ENCODE measurements around the gene UTP4. TPM values are rescaled to one million over a fixed set of nuclear protein-coding genes. Genes with fewer than 3 reads are reported as not detected.

The UTP4 gene
- total RNA-seq, 2 experiments from 2014 or later, result 102 to 119 TPM

DNA sequence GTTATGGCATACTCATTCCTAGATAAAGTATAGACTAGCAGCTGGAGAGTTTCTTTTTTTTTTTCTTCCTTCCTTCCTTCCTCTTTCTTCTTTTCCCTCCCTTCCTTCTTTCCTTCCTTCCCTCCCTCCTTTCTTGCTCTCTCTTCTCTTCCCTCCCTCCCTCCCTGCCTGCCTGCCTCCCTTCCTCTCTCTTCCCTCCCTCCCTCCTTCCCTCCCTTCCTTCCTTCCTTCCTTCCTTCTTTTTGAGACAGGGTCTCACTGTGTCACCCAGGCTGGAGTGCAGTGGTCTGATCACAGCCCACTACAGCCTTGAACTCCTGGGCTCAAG is 47.5 kb downstream of the UTP4 start:
- ATAC-seq (no peak), DNase-seq (no peak)
- H3K4me3 Mint-ChIP-seq, result no peak overlapping the region
- no peaks in the 10 kb centered on the region for H3K9me3 Mint-ChIP-seq (ENCODE audit: low read depth)
- H3K27ac Mint-ChIP-seq, result no peak overlapping the region
- ChIA-PET POLR2A (no interaction called here), CTCF (interaction anchor here (0.6 kb wide), 1 partner anchor 379 kb away, joined by 3 read pairs; no protein-coding TSS in a partner anchor)
- intact Hi-C loops (cut with DNase I, micrococcal nuclease), result no loop called here
- peaks cover 9% of the 10 kb centered on the region for H3K36me3 Mint-ChIP-seq (ENCODE audit: low read depth)
- no peaks in the 10 kb centered on the region for H3K27me3 Mint-ChIP-seq
- peaks cover 10% of the 10 kb centered on the region for H3K4me1 Mint-ChIP-seq

DNA sequence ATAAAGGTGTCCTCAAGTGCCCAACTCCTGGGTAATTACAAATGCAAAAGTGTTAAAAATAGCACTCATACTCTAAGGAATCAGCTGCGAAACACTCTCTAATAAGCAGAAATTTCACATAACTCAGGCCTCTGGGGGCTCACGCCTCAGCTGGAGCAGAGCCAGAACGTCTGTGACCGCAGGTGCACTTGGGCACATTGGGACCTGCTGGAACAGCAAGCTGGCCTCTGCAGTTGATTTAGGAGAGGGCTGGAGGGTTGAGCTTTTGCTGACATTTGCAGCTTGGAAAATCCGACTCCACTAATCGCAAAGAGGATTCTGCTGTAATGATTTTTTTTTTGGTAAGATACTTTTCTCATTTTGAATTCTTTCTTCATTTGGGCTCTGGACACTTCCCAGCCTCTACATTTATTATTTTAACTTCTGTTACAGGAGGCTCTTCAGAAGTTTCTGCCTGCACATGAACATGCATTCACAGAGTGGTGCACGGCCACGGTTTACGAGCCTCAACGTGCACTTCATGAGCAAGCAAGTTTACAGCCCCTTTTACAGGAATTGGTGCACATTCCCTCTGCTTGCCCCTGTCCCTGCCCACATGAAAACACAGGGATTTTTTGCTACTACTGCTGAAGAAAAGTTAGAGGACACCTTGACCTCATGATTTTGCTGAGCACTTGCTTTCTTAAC is 50.4 kb downstream of the UTP4 start:
- ChIA-PET CTCF (interaction anchor here (0.6 to 1.9 kb wide), 4 partner anchors 16 to 103 kb away, joined by 3 to 6 read pairs (median 3); no protein-coding TSS in a partner anchor), POLR2A (no interaction called here)
- Mint-ChIP-seq H3K9me3 (ENCODE audit: low read depth) (no peaks in the 10 kb centered on the region), H3K36me3 (ENCODE audit: low read depth) (peaks cover 7% of the 10 kb centered on the region), H3K27me3 (no peaks in the 10 kb centered on the region), H3K4me3 (no peak overlapping the region), H3K4me1 (peaks cover 23% of the 10 kb centered on the region), H3K27ac (no peak overlapping the region)
- no peak for ATAC-seq
- DNase-seq, result no peak
- intact Hi-C loops (cut with DNase I, micrococcal nuclease), result no loop called here

DNA sequence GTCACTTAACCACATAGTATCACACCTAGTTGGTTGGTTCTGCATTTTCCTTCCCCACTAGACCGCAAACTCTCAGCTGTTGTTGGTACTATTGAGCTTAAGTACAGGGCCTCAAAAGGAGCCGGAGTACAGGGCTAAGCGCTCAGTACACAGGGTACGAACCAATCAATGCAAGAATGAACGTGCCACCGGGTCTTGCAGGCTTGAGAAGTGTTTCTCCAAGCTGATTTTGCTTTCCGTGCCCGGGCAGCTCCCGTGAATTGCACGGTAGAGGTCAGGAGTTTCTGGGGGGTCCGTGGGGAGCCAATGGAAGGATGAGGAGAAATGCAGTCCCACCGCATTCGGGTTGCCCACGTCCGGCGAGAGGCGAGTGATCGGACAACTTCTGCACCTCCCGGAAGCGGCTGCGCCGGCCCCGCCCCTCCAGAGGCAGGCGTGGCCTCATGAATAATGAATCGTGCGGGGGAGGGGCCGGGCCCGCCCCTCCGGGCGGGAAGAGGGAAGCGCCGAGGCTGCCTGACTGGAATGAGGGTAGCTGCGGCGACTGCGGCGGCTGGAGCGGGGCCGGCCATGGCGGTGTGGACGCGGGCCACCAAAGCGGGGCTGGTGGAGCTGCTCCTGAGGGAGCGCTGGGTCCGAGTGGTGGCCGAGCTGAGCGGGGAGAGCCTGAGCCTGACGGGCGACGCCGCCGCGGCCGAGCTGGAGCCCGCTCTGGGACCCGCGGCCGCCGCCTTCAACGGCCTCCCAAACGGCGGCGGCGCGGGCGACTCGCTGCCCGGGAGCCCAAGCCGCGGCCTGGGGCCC is 54.4 kb downstream of the UTP4 start, which contains the start of gene SNTB2:
Gene SNTB2, plus strand, starts transcription at position 523 of the 804 bp plus-strand sequence. Its CDS starts 3 bp downstream, at position 526.
- Mint-ChIP-seq H3K27ac (peak within 1 kb of the TSS; percentile 96), H3K9me3 (ENCODE audit: low read depth) (no peaks in the 10 kb centered on the region), H3K27me3 (no peaks in the 10 kb centered on the region), H3K36me3 (ENCODE audit: low read depth) (peaks cover 9% of the 10 kb centered on the region), H3K4me1 (peaks cover 50% of the 10 kb centered on the region), H3K4me3 (peak within 1 kb of the TSS; percentile 83)
- CTCF ChIA-PET, result interaction anchor here (0.7 to 1.9 kb wide), 8 partner anchors 14 to 83 kb away, joined by 3 to 10 read pairs (median 3); no protein-coding TSS in a partner anchor
- intact Hi-C loops (cut with DNase I, micrococcal nuclease), result loop anchor here (1.0 to 5.0 kb wide), 7 partner anchors 21 to 1525 kb away; partner anchors contain the start of genes CHTF8 (in 2 of the 2), UTP4 (in 2 of the 2), ACD (in 1 of the 2) and PARD6A (in 1 of the 2)
- DNase-seq, result peak; percentile 91
- ATAC-seq, result peak; percentile 83
- POLR2A ChIA-PET, result interaction anchor here (0.6 to 1.6 kb wide), 4 partner anchors 9 to 434 kb away, joined by 3 to 15 read pairs (median 4); no protein-coding TSS in a partner anchor

DNA sequence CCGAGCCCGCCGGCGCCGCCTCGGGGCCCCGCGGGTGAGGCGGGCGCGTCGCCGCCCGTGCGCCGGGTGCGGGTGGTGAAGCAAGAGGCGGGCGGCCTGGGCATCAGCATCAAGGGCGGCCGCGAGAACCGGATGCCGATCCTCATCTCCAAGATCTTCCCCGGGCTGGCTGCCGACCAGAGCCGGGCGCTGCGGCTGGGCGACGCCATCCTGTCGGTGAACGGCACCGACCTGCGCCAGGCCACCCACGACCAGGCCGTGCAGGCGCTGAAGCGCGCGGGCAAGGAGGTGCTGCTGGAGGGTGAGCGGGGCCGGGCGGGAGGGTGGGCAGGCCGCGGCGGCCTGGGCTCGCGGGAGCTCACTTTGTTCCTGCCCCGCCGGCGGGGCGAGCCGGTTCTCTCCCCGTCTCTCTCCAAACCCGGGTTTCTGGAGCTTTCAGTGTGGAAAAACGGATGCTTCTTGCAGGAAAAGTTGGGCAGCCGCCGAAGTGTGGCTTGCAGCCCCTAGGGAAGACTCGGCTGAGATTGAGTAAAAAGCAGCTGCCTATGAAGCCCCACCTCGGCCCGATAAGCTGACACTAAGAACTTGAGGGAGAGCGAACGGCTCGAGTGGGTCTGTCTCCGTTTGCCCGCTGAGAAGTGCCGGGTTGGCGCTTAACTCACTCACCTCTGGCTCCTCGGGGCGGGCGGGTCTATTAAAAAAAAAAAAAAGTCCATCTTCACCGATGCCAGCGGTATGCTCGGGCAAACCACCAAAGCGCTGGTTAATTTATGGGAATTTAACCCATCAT is 55.2 kb downstream of the UTP4 start:
- peak overlapping the region; percentile 79 for H3K27ac Mint-ChIP-seq
- ATAC-seq, result peak; percentile 33
- peak overlapping the region; percentile 83 for H3K4me3 Mint-ChIP-seq
- H3K36me3 Mint-ChIP-seq (ENCODE audit: low read depth), result peaks cover 7% of the 10 kb centered on the region
- no peaks in the 10 kb centered on the region for H3K9me3 Mint-ChIP-seq (ENCODE audit: low read depth)
- ChIA-PET CTCF (interaction anchor here (0.5 to 1.9 kb wide), 11 partner anchors 14 to 294 kb away, joined by 3 to 10 read pairs (median 3); no protein-coding TSS in a partner anchor), POLR2A (interaction anchor here (0.7 to 1.8 kb wide), 3 partner anchors 17 to 21 kb away, joined by 3 to 15 read pairs (median 9); no protein-coding TSS in a partner anchor)
- H3K27me3 Mint-ChIP-seq, result no peaks in the 10 kb centered on the region
- peak; percentile 69 for DNase-seq
- intact Hi-C loops (cut with DNase I, micrococcal nuclease), result loop anchor here (1.0 to 5.0 kb wide), 7 partner anchors 21 to 1525 kb away; partner anchors contain the start of genes CHTF8 (in 2 of the 2), UTP4 (in 2 of the 2), ACD (in 1 of the 2) and PARD6A (in 1 of the 2)
- H3K4me1 Mint-ChIP-seq, result peaks cover 51% of the 10 kb centered on the region

DNA sequence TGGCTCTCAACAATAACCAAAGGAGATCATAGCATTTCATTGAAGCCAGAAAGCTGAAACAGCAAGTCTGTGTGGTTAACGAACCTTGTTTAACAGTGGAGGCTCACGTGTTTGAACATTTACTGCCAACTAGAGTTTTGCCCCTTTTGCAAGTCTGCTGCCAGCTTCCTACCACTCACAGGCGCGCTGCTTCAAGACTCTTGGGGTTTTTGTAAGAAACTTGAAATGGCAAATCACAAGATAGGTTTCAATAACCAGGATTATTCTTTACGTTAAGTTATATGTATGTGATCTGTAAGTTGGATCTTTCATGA is 55.7 kb downstream of the UTP4 start:
- Mint-ChIP-seq H3K4me3 (peak overlapping the region; percentile 83), H3K27me3 (no peaks in the 10 kb centered on the region), H3K27ac (peak overlapping the region; percentile 79), H3K36me3 (ENCODE audit: low read depth) (peaks cover 7% of the 10 kb centered on the region), H3K9me3 (ENCODE audit: low read depth) (no peaks in the 10 kb centered on the region), H3K4me1 (peaks cover 51% of the 10 kb centered on the region)
- intact Hi-C loops (cut with DNase I, micrococcal nuclease), result loop anchor here in 1 of 2 experiments (5.0 kb wide), 1 partner anchor 1526 kb away; the partner anchor contains the start of genes ACD and PARD6A
- ChIA-PET CTCF (interaction anchor here (0.5 to 1.1 kb wide), 6 partner anchors 13 to 294 kb away, joined by 3 to 9 read pairs (median 3); no protein-coding TSS in a partner anchor), POLR2A (interaction anchor here (0.5 to 1.8 kb wide), 2 partner anchors 21 to 52 kb away, joined by 3 to 9 read pairs; no protein-coding TSS in a partner anchor)
- ATAC-seq, result no peak
- peak; percentile 28 for DNase-seq

DNA sequence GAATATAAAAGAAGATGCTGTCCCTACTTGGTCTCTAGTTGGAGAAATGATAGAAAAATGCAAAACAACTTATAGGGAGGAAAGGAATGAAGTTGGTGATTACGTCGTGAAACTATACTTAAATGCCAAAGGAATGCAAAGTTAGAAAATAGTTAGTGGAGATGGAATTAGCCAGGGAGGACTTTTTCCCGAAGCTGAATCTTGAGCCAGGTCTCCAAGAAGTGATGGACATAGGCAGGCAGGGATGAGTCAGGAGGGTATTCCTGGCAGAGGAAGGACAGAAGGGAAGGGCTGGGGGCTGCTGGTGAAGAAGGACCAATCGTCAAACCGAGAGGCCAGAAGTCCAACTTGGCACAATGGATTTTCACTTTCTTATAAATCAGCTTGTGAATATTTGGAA is 56.3 kb downstream of the UTP4 start:
- no peaks in the 10 kb centered on the region for H3K27me3 Mint-ChIP-seq
- DNase-seq (no peak), ATAC-seq (no peak)
- peak overlapping the region; percentile 83 for H3K4me3 Mint-ChIP-seq
- intact Hi-C loops (cut with DNase I, micrococcal nuclease), result loop anchor here in 1 of 2 experiments (5.0 kb wide), 1 partner anchor 1526 kb away; the partner anchor contains the start of genes ACD and PARD6A
- ChIA-PET CTCF (interaction anchor here (0.7 to 1.1 kb wide), 4 partner anchors 13 to 76 kb away, joined by 3 to 9 read pairs (median 3); no protein-coding TSS in a partner anchor), POLR2A (interaction anchor here (0.5 to 1.8 kb wide), 2 partner anchors 22 to 53 kb away, joined by 3 to 9 read pairs; no protein-coding TSS in a partner anchor)
- H3K4me1 Mint-ChIP-seq, result peaks cover 50% of the 10 kb centered on the region
- H3K9me3 Mint-ChIP-seq (ENCODE audit: low read depth), result no peaks in the 10 kb centered on the region
- H3K36me3 Mint-ChIP-seq (ENCODE audit: low read depth), result peaks cover 7% of the 10 kb centered on the region
- no peak overlapping the region for H3K27ac Mint-ChIP-seq

DNA sequence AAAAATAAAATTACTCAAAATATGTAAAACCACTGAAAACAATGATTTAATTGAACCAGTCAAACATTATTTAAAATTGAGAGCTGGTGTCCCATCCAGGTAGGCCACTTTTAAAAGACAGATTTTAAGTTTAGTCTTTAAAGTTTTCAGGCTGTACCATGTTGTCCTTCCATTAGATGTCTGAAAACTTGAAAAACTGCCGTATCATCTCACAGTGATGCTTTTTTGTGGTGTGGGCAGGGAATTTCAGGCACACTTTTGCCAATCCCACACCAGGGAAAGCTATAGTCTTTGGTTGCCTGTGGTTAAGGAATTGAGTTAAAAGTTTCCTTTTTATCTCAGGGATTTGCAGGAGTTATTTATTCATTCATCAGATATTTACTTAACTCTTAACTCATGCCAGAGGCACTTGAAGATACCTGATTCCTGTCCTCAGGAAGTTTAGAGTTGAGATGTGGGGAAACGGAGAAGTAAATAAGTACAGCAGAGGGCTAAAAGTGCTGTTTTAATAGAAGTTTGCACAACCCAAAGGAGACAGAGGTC is 57.7 kb downstream of the UTP4 start:
- Mint-ChIP-seq H3K4me3 (no peak overlapping the region), H3K4me1 (peaks cover 41% of the 10 kb centered on the region), H3K27ac (no peak overlapping the region), H3K27me3 (no peaks in the 10 kb centered on the region), H3K36me3 (ENCODE audit: low read depth) (peaks cover 4% of the 10 kb centered on the region), H3K9me3 (ENCODE audit: low read depth) (no peaks in the 10 kb centered on the region)
- ATAC-seq (no peak), DNase-seq (no peak)
- ChIA-PET CTCF (interaction anchor here (0.6 kb wide), 1 partner anchor 1163 kb away, joined by 3 read pairs; no protein-coding TSS in a partner anchor), POLR2A (interaction anchor here (0.5 kb wide), 1 partner anchor 395 kb away, joined by 3 read pairs; no protein-coding TSS in a partner anchor)
- intact Hi-C loops (cut with DNase I, micrococcal nuclease), result no loop called here

DNA sequence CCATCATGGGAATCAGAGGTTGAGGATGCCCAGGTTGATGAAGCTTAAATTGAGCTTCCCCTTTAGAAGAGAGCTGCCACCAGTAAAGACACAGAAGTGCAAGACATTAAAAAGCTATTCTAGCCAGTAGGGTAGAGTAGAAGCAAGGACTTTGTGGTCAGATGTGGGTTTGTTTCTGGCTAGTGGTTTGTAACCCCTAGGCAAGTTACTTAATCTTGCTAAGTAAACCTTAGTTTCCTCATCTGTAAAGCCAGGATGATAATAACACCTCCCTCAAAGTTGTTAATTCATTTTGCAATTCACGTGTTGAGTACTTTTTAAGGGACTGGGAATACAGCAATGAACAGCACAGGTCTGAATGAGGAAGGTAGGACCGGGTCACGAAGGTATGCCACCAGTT is 58.1 kb downstream of the UTP4 start:
- CTCF ChIA-PET, result no interaction called here
- Mint-ChIP-seq H3K4me1 (peaks cover 38% of the 10 kb centered on the region), H3K27ac (no peak overlapping the region), H3K36me3 (ENCODE audit: low read depth) (peaks cover 4% of the 10 kb centered on the region), H3K9me3 (ENCODE audit: low read depth) (no peaks in the 10 kb centered on the region), H3K4me3 (no peak overlapping the region), H3K27me3 (no peaks in the 10 kb centered on the region)
- POLR2A ChIA-PET, result interaction anchor here (0.5 kb wide), 1 partner anchor 394 kb away, joined by 3 read pairs; no protein-coding TSS in a partner anchor
- intact Hi-C loops (cut with DNase I, micrococcal nuclease), result no loop called here
- ATAC-seq (no peak), DNase-seq (no peak)

DNA sequence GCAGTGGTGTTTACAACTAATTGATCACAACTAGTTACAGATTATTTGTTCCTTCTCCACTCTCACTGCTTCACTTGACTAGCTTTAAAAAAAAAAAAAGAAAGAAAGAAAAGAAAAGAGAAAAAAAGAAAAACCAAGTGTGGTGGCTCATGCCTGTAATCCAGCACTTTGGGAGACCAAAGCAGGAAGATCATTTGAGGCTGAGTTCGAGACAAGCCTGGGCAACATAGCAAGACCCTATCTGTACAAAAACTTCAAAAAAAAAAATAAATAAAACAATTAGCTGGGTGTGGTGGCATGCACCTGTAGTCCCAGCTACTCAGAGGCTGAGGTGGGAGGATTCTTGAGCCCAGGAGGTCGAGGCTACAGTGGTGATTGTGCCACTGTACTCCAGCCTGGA is 58.7 kb downstream of the UTP4 start:
- intact Hi-C loops (cut with DNase I, micrococcal nuclease), result no loop called here
- H3K4me3 Mint-ChIP-seq, result no peak overlapping the region
- no peak for ATAC-seq
- H3K36me3 Mint-ChIP-seq (ENCODE audit: low read depth), result peaks cover 4% of the 10 kb centered on the region
- no peaks in the 10 kb centered on the region for H3K27me3 Mint-ChIP-seq
- peaks cover 35% of the 10 kb centered on the region for H3K4me1 Mint-ChIP-seq
- no peak for DNase-seq
- ChIA-PET CTCF (no interaction called here), POLR2A (interaction anchor here (0.6 kb wide), 2 partner anchors 162 to 828 kb away, joined by 5 to 9 read pairs; no protein-coding TSS in a partner anchor)
- H3K27ac Mint-ChIP-seq, result no peak overlapping the region
- H3K9me3 Mint-ChIP-seq (ENCODE audit: low read depth), result no peaks in the 10 kb centered on the region

DNA sequence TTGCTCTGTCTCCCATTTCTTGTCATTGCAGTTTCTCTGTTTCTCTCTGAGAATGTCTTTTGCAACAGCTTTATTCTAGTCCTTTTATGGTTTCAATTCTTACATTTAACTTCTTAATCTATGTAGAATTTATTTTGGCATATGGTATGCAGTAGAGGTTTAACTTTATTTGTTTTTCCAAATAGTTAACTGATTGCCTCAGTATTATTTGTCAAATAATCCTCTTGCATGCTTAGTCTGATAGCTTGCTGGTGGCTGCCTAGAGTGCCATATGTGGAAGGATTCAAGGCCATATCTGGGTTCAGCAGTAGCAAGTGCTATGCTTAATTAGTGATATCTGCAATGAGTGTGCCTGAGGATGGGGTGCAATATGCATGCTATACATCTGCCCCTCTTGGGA is 61.4 kb downstream of the UTP4 start:
- ChIA-PET CTCF (no interaction called here), POLR2A (no interaction called here)
- Mint-ChIP-seq H3K4me3 (no peak overlapping the region), H3K4me1 (peaks cover 21% of the 10 kb centered on the region), H3K27ac (no peak overlapping the region), H3K27me3 (no peaks in the 10 kb centered on the region), H3K36me3 (ENCODE audit: low read depth) (peaks cover 4% of the 10 kb centered on the region), H3K9me3 (ENCODE audit: low read depth) (no peaks in the 10 kb centered on the region)
- ATAC-seq (no peak), DNase-seq (no peak)
- intact Hi-C loops (cut with DNase I, micrococcal nuclease), result no loop called here
